ENCODE data around the gene SKIDA1.

Gene SKIDA1

GRCh38 chr10:21528236-21529031, 3.0 kb upstream of the SKIDA1 start:
- DNase-seq, result no peak

DNA sequence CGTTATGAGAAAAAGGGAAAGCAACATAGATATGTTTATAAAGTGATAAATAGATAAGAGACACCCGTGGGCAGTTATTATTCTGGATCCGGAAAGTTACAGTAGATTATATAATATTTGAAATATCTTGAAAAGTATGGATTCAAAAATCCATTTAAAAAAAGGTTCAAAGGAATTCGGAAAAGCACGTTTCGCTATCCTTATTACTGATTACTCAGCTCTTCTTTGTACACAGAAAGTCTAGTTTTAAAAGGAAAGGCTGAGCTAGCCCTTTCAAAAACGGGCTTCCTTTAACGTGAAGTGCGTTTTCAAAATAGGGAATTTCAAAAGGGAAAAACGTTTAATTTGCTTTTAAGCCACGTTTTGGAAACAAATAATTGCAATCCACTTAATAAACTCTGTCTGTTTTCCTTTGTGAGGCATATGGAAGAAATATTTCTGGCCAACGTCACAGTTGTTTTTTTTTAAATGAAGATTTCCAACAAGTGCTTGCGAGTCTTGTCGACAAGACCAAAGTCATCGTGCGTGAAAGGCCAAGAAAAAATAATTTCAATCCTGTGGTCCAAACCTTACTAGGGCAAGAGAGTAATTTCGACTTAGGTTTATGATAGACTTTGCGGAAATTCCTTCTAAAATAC, 2.2 kb upstream of the SKIDA1 start:
- no peak for DNase-seq

- DNase-seq, result no peak
These were observed 1.5 kb upstream of the SKIDA1 start for GRCh38 chr10:21526860-21527597.

- no peak for DNase-seq
These were observed 842 bp upstream of the SKIDA1 start for GRCh38 chr10:21526188-21526859.

GRCh38 chr10:21524526-21525366, 736 bp downstream of the SKIDA1 start:
- DNase-seq, result no peak

DNA sequence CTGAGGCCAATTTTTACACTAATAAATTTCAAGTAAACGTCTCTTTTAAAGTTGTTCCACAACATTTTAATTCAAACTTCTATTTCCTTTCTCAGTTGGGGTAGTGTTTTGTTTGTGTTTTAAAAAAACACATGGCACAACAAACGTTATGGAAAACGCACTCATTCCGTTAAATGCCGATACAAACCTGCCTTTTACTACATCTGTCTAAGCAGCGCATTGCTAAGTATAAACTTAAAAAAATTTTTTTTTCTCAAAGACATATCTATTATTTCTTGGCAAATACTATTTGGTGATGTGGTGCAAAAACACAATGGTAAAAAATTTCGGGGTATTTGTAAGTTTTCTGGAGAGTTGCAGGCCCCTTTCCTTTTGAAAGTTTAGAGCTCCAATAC, 1.4 kb downstream of the SKIDA1 start:
- no peak for DNase-seq

DNA sequence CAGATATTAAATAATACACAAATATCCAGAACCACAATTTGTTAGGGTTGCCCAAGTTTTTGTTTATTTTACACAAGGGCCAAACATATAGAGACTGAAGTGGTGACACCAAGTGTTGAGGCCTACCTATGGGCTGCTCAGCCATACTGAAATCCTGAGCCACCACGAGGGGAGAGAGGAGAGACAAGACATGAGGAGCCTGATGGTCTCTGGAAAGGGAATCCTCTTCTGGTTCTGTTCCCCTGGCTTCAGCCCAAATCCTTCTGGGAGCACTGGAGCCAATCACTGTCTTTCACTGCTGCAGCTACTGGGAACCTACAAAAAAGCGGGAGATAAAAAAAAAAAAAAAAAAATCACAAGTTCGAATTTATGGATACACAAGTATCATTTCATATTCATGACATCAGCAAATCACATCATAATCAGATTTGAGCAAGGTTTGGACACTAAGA, 1.9 kb downstream of the SKIDA1 start:
- no peak for DNase-seq

DNA sequence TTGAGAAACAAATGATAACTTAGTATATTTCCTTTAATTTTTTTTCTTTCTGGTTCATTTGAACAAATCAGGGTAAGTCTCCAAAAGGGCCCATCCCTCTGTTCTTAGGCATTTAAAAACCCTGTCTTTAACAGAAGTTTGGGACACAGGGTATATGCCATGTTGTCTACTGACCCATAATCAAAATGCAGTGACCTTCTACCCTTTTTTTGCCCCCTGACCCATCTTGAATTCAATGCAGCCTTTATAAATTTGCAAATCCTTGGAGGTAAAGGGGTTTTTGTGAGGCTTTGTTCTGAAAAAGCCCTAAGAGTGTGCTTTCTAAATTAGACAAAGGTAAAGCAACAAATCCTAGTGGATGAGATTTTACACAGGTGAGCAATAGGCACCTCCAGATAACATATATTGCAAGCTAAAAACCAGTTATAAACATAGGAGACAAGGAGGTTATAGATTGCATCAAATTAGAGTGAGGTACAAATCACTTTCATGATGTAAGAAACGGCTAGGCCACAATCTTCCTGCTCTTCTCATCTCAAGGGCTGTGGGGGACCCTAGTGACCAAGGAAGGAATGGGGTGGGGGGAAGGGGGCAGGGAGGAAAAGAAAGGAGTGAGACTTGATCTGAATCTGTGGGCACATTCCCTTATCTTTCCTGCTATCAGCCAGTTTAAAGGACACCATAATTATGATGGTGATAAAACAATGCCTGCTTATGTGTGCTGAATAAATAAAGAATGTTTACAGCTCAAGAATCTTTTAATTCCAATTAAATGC, 2.7 kb downstream of the SKIDA1 start:
- DNase-seq, result no peak

DNA sequence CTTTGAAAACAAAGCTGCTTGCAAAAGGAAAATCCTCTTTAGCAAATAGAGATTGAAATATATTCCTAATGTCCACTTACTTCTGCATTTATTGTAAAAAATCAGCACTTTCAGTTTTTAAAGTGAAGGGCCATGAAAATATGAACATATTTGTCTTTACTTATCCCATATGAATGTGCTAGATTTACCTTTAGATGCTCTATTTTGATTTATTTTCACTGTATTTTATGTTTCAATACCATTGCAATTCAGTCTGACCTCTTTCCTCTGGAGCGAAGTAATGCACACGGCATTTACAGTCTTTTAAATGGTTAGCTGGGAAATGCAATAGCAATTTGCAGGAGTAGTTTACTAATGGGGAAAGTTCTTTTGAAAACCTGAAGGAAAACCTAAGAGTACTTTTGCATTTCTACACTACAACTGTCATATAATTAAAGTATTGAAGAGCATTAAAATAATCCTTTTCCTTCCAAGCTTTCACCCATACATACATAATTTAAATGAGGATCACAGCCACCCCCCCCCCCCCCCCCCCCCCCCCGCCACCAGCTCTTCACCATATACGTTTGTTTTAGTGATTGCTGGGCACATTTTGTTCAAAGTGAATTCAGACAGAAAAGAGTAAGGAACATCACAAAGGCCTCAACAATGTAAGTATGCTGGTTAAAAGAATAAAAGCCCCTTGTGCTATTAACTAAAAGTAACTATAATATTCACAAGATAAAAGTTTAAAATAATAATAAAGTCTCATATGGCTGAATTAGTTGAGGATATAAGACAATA, 3.5 kb downstream of the SKIDA1 start:
- no peak for DNase-seq

DNA sequence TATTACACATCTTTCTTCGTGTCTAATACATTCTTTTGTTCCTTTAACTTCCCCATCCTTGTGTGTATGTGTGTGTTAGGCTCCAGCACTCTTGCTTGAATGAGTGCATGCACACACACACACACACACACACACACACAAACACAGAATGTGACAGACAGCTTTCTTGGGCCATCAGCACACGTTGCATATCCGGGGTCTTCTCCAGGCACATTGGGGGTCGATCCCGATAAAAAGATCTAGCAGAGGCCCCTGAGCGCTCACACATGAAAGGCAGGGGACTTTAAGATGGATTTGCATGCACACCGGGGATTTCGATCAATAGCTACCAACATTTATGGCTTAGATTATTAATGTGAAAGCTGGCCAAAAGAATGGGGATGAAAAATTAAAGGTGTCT, 4.5 kb downstream of the SKIDA1 start:
- no peak for DNase-seq

- no peak for DNase-seq
These were observed 5.0 kb downstream of the SKIDA1 start for GRCh38 chr10:21520509-21520908.

GRCh38 chr10:21519941-21520436, 5.5 kb downstream of the SKIDA1 start:
- no peak for DNase-seq

- no peak for DNase-seq
These were observed 6.0 kb downstream of the SKIDA1 start for GRCh38 chr10:21519397-21519933.

GRCh38 chr10:21518641-21519396, 6.7 kb downstream of the SKIDA1 start:
- DNase-seq, result no peak

GRCh38 chr10:21518149-21518640, 7.3 kb downstream of the SKIDA1 start:
- DNase-seq, result peak; percentile 64

- no peak for DNase-seq
These were observed 8.1 kb downstream of the SKIDA1 start for GRCh38 chr10:21517134-21518031.

- no peak for DNase-seq
These were observed 9.0 kb downstream of the SKIDA1 start for GRCh38 chr10:21516242-21517131.
